ENCODE results near the gene FHOD3. TPM values are rescaled to one million over a fixed set of nuclear protein-coding genes. Genes with fewer than 3 reads are reported as not detected.

Gene FHOD3
- total RNA-seq, 1 donor from 2014 or later, result 350 TPM

DNA sequence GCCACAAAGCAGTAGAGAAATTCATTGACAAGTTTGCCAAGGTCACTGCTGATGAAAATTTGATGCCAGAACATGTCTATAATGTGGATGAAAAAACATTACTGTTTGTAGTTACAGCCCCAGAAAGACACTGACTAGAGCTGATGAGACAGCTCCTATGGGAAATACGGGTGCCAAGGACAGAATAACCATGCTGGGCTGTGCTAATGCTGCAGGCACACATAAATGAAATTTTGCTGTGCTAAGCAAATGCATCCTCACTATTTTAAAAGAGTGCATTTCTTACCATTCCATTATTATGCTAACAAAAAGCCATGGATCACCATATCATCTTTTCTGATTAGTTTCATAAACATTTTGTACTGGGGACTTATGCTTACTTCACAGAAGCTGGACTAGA is 208.2 kb downstream of the FHOD3 start:
- DNase-seq (ENCODE audit: missing footprints) (no peak), ATAC-seq (no peak)
- intact Hi-C loops (cut with DNase I), result no loop called here

DNA sequence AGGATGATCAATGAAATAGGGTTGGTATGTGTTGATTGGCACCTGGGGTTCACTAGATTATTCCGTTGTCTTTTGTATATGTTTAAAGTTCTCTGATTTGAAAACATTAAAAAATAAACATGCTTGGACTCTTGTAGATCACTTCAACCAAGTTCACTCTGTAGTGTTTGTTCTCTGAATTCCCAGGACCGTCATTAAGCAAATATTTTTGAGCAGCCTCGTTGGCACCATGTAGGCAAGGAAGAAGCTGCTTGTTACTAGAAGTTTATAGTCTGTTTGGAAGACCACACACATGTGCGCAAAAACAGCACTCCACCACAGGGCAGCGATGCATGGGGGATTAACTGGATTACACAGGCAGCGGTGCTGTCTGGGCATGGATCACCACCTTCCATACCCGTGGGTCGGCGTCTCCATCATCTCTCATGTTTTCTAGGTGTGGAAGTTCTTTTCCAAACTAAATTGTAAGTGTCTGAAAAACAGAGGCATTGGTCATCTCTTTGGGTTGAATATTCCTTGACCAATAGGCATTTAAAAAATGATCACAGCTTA is 212.2 kb downstream of the FHOD3 start:
- no peak for ATAC-seq
- no peak for DNase-seq (ENCODE audit: missing footprints)
- intact Hi-C loops (cut with DNase I), result no loop called here

DNA sequence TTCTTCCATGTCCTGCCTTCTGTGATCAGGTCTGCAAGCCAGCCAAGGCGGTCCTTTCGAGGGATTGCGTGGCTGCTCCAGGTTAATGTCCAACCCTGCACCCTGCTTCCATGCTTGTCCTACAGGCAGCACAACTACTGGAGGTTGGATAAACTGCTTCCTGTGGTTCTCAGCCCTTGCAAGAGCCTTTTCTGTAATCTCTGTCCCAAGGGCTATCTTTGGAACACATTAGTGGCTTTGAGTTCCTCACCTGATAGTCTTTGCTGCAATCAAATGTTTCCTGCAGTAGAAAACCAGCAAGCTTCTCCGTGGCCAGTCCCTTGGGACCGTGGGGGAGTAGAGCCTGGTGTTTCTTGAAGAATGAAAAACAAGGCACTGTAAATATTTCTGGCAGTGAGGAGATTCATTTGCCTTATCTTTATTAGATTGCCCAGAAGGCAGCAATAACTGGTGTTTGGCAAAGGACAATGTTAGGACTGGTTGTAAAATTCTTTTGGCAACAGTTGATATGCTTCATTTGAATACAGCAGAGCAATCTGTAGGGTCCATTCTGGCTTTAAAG is 214.4 kb downstream of the FHOD3 start:
- ATAC-seq, result peak; percentile 52
- intact Hi-C loops (cut with DNase I), result no loop called here
- no peak for DNase-seq (ENCODE audit: missing footprints)

DNA sequence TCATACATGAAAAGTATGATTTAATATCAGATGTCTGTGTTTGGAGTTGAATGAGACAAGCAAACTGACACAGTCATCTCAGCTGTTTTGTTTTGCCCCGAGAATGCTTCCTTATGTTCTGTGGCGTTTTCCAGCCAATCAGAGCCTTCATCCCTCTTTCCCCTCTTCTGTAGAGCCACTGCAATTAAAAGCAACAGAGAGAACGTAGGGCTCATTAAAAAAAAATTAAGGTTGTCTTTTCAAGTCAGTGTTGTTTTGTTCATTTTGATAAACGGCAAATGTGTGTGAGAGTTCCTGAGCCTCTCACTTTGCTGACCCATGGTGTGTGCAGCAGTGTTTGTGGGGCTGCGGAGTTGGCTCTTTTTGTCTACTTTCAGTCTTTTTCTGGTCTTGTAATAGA is 216.0 kb downstream of the FHOD3 start:
- DNase-seq (ENCODE audit: missing footprints) (no peak), ATAC-seq (no peak)
- intact Hi-C loops (cut with DNase I), result no loop called here

DNA sequence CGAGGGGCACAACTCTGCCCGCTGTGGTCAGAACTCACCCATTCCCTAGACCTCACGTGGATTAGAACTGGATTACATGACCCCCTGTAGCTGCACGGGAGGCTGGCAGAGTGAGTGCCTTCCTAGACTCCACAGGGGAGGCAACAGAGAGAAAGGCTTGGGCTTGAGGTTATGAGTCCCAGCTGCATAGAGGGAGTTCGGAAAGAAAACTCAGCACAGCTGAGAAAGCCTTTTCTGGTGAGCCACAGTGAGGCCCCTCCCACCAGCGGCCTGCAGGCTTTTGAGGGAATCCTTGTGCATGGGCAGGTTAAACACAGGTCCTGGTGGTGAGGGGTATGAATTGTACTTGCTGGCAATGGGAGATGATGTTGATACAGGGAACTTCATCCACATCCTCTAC is 217.3 kb downstream of the FHOD3 start:
- ATAC-seq, result no peak
- no peak for DNase-seq (ENCODE audit: missing footprints)

DNA sequence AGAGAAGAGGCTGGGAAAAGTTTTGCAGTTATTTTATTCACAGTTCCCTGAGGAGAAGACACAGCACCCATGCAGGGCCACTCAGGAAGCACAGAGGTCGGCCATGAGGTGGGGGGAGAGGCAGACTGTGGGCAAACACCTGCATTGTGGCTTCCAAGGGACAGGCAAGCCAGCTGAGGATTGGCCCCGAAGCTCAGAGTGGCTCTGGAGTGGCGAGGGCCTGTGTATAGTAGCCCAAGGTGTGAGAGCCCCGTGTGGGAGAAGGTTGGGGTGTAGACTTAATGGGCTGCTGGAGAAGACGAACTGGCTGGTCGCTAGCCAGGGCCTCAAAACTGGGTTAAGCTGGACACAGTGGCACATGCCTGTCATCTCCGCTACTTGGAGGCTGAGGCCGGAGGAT is 218.7 kb downstream of the FHOD3 start:
- DNase-seq (ENCODE audit: missing footprints), result no peak
- ATAC-seq, result no peak
- intact Hi-C loops (cut with DNase I), result no loop called here

More for the DNA sequence above, 217.3 kb downstream of the FHOD3 start:
- intact Hi-C loops (cut with DNase I), result no loop called here

DNA sequence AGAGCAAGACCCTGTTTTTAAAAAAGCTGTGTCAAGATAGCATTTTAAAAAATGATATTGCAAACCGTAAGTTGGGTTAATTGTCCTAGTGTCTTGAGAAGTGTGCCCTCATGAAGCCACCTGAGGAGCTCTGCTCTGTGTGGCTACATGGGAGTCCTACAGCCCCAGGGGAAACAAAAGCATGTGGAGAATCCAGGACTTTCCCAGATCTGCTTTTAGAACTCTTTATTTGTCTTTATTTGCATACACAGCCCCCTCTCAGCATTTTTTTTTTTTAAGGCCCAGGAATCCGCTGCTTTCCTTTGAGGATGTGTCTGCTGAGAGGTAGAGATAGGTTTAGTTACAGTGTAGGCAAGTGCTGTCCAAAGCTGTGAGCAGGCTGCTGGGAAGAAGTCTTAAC is 219.2 kb downstream of the FHOD3 start:
- ATAC-seq, result no peak
- DNase-seq (ENCODE audit: missing footprints), result no peak
- intact Hi-C loops (cut with DNase I), result no loop called here

DNA sequence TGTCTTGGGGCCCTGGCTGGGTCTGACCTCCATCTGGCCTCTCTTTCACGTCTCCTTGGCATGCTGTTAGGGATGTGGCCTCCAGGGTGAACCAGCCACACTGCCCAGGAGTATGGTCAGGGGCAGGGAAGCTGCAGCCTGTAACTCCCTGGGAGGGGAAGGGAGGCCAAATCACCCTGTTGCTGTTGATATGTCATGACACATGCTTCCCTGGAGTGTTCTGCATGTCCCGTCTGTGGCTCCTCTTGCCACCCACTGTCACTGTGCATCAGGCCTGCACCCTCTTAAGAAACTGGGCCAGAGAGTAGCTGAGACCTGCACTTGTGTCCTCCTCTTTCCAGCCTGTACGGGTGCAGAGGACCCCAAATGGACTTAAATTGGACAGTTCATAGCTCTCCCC is 221.3 kb downstream of the FHOD3 start:
- ATAC-seq (peak; percentile 80), DNase-seq (ENCODE audit: missing footprints) (no peak)
- intact Hi-C loops (cut with DNase I), result no loop called here

DNA sequence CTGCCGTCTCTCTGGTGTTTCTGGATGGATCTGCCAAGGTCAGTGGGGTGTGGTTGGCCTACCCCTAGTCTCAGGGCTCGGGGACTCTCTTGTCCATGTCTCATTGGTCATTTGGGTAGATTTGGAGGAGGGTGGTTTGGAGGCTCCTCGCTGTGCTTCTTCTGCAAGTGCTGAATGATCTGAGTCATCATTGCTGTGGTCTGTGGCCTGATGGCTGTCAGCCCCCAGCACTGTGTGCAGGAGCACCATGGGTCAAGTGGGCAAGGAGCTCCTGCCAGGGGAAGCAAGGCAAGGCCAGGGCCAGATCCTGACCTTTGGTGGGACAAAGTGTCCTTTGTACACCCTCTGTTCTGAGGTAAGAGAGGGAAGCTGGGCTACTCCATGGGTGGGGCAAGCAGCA is 221.8 kb downstream of the FHOD3 start:
- ATAC-seq (peak; percentile 27), DNase-seq (ENCODE audit: missing footprints) (no peak)
- intact Hi-C loops (cut with DNase I), result no loop called here

DNA sequence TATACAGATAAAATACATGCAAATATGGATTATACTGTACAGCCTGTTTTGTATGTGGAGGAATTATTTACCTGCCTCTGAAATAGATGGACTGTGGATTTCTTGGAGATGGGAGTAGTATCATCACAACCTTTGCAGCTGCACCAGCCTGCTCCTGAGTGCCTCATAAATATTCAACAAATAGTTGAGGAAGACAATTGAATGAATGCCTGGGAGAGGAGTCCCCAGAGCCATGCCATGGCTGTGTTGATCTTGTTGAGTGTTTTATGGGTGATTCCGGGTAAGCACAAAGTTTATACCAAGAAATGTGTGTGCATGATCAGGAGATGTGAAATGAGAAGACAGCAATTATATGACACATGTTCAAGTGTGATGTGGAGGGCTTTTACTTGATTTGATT is 225.0 kb downstream of the FHOD3 start:
- ATAC-seq (no peak), DNase-seq (ENCODE audit: missing footprints) (no peak)
- intact Hi-C loops (cut with DNase I), result no loop called here

DNA sequence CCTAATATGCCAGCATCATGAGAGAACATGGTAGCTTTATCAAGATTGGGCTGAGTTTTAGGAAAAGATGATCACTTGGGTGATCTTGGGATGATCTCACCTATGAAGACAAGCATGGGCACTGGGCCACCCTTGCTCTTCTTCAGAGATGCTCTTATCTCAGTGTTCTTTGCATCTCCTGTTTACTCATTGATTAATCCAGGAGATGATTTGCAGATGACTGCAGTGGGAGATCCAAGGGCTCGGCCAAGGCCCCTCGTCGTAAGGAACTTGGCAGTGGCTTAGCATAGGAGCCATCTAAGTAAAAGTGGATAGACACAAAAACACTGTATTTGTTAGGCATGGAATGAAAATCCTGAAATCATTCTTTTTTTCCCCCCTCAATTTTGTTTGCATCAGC is 228.4 kb downstream of the FHOD3 start:
- intact Hi-C loops (cut with DNase I), result no loop called here
- ATAC-seq, result no peak
- no peak for DNase-seq (ENCODE audit: missing footprints)

DNA sequence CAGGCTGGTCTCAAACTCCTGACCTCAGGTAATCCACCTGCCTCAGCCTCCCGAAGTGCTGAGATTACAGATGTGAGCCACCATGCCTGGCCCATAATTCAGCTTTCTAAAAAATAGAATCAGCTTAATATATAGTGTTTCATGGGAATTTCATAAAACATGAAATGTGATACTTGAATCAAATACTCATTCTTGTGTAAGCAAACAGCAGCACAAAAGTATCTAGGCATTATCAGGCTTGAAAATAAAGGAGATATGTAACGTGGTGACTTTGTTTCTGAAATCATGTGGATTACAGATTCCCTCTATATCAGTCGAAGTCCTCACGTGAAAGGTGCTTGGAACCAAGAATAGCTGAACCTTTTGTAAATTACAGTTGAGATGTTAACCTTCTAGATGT is 229.1 kb downstream of the FHOD3 start:
- ATAC-seq, result no peak
- DNase-seq (ENCODE audit: missing footprints), result no peak
- intact Hi-C loops (cut with DNase I), result no loop called here

DNA sequence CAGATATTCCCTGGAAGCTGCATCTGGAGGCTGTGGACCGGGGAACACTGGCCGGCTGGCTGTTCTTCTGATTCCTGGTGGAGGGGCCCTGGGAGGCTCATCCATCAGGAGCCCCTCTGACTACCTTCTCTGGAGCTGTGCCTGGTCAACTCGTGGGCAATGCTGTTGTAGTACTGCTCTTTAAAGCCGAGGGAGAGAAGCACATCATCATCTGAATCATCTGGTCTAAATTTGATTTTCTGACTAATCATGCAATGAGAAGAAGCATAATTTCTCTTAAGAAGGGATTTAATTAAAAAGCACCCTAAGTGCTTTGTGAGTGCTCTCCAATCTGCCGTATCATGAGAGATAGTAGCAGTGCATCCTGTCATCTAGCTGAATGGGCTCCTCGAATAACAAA is 229.5 kb downstream of the FHOD3 start:
- ATAC-seq, result no peak
- intact Hi-C loops (cut with DNase I), result no loop called here
- no peak for DNase-seq (ENCODE audit: missing footprints)

DNA sequence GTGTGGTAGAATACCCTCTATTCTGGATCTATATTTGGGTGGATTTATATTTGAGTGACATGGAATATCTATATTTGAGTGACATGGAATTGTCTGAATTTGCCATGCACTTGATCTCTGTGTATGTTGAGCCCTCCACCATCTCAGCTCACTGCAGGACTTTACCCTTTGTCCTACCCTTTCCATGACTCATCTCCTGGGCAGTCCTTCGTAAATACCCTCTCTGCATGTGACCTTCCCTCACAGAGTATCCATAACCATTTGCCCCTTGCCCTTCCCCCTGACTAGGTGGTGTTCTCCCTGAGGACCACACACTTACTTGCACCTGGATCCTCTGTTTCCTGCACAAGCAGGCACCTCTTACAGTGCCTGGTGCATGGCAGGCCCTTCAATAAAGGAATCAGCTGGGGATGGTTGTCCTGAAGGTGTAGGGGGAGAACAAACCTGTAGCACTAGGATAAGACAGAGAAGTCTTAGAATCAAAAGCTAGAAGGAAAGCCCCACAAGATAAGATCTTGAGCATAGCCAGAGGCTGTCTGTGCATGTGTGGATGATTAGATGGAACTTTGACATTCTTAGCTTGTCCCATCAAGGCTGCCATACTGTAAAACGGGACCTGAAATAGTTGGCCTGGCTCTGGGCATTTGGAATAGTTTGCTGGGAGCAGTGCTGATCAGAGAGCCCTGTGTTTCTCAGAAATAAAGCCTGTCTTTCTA is 230.4 kb downstream of the FHOD3 start:
- intact Hi-C loops (cut with DNase I), result no loop called here
- DNase-seq (ENCODE audit: missing footprints), result no peak
- peak; percentile 11 for ATAC-seq

DNA sequence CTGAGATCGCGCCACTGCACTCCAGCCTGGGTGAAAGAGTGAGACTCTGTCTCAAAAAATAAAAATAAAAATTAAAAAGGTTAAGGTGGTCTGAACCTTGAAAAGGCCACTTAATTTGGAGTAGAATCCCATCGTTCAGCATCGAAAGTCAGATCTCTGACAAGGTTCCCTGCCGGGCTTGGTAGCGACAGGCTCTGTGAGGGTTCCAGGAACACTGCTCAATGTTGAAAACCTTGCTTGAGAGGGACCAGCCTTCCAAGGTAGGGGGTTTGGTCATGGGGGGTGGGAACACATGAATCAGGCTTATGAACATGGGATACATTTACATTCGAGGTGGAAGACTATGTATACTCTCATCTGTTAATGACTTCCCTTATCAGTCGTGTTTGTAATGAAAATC is 232.2 kb downstream of the FHOD3 start:
- no peak for DNase-seq (ENCODE audit: missing footprints)
- no peak for ATAC-seq
- intact Hi-C loops (cut with DNase I), result no loop called here

DNA sequence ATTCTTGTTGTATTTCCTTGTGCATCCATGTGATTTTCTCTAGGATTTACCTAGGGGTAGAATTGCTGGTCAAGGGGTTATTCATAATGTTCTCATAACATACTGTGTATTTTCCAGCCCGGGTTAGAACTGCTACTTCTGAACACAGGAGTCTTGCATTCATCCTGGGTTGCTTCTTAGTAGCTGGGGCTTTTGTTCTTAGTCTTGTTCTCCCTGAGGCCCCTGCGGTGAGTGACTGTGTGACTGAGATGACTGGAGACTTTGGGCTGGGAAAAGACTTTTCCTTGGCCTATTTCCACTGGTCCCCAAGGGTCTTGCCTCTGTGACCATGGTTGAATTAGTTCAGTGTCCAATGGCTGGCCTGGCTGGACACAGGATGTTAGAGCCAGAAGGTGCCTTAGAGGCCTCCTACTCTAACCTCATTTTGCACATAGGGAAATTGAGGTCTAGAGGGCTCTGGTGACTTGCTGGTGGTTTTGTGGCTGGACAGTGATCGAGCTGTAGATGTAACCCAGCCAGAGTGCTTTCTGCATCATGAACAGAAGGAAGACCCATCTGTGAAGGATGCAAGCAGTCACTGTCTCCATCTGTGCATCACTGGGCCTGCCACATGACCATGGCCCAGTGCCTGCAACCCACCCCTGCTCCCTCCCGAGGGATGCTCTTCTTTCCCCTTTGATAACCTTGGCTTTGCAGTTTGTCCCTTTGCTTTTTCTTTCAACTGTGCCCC is 233.3 kb downstream of the FHOD3 start:
- intact Hi-C loops (cut with DNase I), result no loop called here
- no peak for ATAC-seq
- no peak for DNase-seq (ENCODE audit: missing footprints)

DNA sequence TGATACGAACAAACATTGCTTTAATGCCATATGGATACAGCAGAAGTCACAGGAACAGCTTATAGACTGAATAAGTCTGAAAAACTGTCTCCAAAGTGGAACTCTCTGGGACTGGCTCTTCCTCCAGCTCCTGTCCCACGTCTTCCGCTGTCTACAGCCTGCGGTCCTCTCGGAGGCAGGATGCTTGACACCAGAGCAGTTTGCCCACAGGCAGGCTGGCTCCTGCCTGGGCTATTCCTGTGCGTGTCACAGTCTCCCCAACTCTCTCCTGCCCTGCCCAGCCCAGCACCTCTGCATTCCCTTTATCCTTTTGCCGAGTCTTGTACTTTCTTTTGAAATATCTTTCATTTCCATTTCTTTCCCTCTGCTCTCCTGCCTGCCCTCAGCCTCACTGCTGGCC is 234.1 kb downstream of the FHOD3 start:
- ATAC-seq, result no peak
- intact Hi-C loops (cut with DNase I), result no loop called here

DNA sequence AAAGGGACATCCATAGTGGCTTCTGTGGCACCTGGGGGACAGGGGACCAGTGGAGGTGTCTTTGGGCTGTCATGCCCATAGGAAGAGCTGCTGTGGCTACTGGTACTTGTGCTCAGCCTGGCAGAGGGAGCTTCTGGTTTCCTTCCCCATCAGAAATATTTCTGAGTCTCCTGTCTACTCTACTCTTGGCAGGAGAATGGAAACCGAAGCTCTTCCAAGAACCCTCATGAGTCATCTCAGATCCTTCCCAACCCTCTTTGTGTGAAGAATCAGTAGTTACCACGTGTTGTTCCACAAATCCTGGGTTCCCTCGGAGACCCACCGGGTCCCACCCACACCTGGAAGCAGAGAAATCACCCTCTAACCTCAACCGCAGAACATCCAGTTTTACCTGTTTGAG is 234.9 kb downstream of the FHOD3 start:
- DNase-seq (ENCODE audit: missing footprints) (no peak), ATAC-seq (no peak)
- intact Hi-C loops (cut with DNase I), result no loop called here

More for the DNA sequence above, 234.1 kb downstream of the FHOD3 start:
- DNase-seq (ENCODE audit: missing footprints), result no peak

DNA sequence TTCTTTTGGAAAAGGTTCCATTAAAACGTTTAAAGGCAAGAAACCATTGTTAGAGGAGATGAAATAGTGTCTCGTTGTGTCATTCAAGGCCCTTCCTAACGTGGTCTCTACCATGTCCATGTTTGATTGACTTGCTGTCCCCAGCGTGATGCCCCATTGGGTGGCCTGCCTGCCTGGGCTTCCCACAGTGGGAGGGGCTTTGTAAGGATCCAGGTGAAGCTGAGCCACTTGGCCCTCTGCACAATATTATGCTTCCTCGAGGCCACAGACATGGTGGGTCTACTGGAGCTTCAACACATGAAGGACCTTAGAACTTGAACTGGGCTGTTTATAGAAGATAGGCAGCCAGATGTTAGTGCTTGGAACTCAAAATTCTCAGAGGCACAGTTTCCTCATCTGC is 235.3 kb downstream of the FHOD3 start:
- intact Hi-C loops (cut with DNase I), result no loop called here
- ATAC-seq (no peak), DNase-seq (ENCODE audit: missing footprints) (no peak)
